PC-9 (cell line): ENCODE measurements around the gene SRC. TPM values are rescaled to one million over a fixed set of nuclear protein-coding genes. Genes with fewer than 3 reads are reported as not detected.

Source experiments
- BruUV-seq: library from RNA; stranded (reverse); fragments of 400-500 nt; replicated peaks from 2 replicates; lab custom pipeline; 2021; lab: Mats Ljungman, UMichigan
- CTCF ChIA-PET: fragments of 300-600 bp; sonication (Branson Sonifier 250); formaldehyde crosslinking; loops from one replicate; lab custom pipeline; 2022; ENCODE audit warnings: antibody characterized with exemption; lab: Charles Lee
- POLR2A ChIA-PET: fragments of 300-600 bp; sonication (Branson Sonifier 250); formaldehyde crosslinking; loops from one replicate; lab custom pipeline; 2022; ENCODE audit warnings: antibody characterized with exemption; ENCODE audit not compliant: unreplicated experiment; lab: Charles Lee
- DNase-seq, 2 experiments: peaks; one replicate each; pipeline versions ENCODE4 v3.0.0 to v3.0.0-alpha.2; 2015 to 2022; ENCODE audit warnings: mixed read lengths in 1 of 2
- H2AFZ ChIP-seq: fragments of 200-600 bp; sonication (generic); 2 replicates; pipeline ENCODE4 v1.8.1; 2017; ENCODE audit warnings: antibody characterized with exemption
- H3F3A ChIP-seq: fragments of 200-600 bp; sonication (generic); 2 replicates; pipeline ENCODE4 v1.8.1; 2017; ENCODE audit warnings: antibody characterized with exemption, mild to moderate bottlenecking, low read depth; ENCODE audit not compliant: insufficient read depth
- H3K27ac ChIP-seq: fragments of 200-600 bp; sonication (generic); 2 replicates; pipeline ENCODE4 v1.6.1; 2016; ENCODE audit warnings: mixed run types
- H3K27me3 ChIP-seq: fragments of 200-600 bp; sonication (generic); 2 replicates; pipeline ENCODE4 v1.6.1; 2016; ENCODE audit warnings: low read depth, mixed run types; ENCODE audit not compliant: insufficient read depth
- H3K36me3 ChIP-seq: fragments of 200-600 bp; sonication (generic); 2 replicates; pipeline ENCODE4 v1.6.1; 2016; ENCODE audit warnings: low read depth, mixed run types
- H3K4me1 ChIP-seq: fragments of 200-600 bp; sonication (generic); replicated peaks from 2 replicates; pipeline ENCODE4 v1.6.1; 2016; ENCODE audit warnings: mixed run types; ENCODE audit not compliant: insufficient read depth
- H3K4me2 ChIP-seq: fragments of 200-600 bp; sonication (generic); 2 replicates; pipeline ENCODE4 v1.6.1; 2017; ENCODE audit warnings: mixed run types
- H3K4me3 ChIP-seq: fragments of 200-600 bp; sonication (generic); 2 replicates; pipeline ENCODE4 v1.6.1; 2016; ENCODE audit warnings: mixed run types
- H3K79me2 ChIP-seq: fragments of 200-600 bp; sonication (generic); 2 replicates; pipeline ENCODE4 v1.6.1; 2017; ENCODE audit warnings: low read depth, mixed run types
- H3K9me2 ChIP-seq: fragments of 200-600 bp; sonication (generic); 2 replicates; pipeline ENCODE4 v1.8.1; 2017; ENCODE audit warnings: mild to moderate bottlenecking; ENCODE audit not compliant: insufficient read depth
- H3K9me3 ChIP-seq: fragments of 200-600 bp; sonication (generic); 2 replicates; pipeline ENCODE4 v1.8.1; 2016; ENCODE audit warnings: low read depth; ENCODE audit not compliant: insufficient read depth
- H4K20me1 ChIP-seq: fragments of 200-600 bp; sonication (generic); 2 replicates; pipeline ENCODE4 v1.8.1; 2017; ENCODE audit not compliant: insufficient read depth
- CTCF ChIP-seq: fragments of 200-600 bp; sonication (generic); conservative IDR thresholded peaks from 2 replicates; pipeline ENCODE4 v1.6.1; 2017; ENCODE audit warnings: mixed run types, antibody characterized with exemption, mild to moderate bottlenecking, moderate library complexity
- EZH2 ChIP-seq: fragments of 200-600 bp; sonication (generic); IDR thresholded peaks from 2 replicates; pipeline ENCODE4 v1.8.0; 2017; ENCODE audit warnings: antibody characterized with exemption, low read depth
- intact Hi-C: fragments of 100-400 bp; cut with micrococcal nuclease; formaldehyde crosslinking; loops from one replicate; pipeline ENCODE4 v1.10.0; 2022; ENCODE audit not compliant: unreplicated experiment
- total RNA-seq: library from RNA; stranded (reverse); gene quantifications from 2 replicates; pipeline ENCODE4 v1.2.3, GENCODE V29; 2021

Gene SRC
- total RNA-seq, 1 experiment from 2014 or later = 58.4 TPM

- Histone ChIP-seq H3K4me2 (no peak overlapping the region), H2AFZ (no peak overlapping the region), H3K79me2 (peaks cover 29% of the 10 kb centered on the region), H3F3A (no peaks in the 10 kb centered on the region; the same call in 1 of the 2 replicates), H3K27me3 (no peaks in the 10 kb centered on the region), H3K4me1 (no peaks in the 10 kb centered on the region), H3K27ac (no peak overlapping the region), H4K20me1 (no peaks in the 10 kb centered on the region; the same call in 1 of the 2 replicates), H3K9me3 (no peaks in the 10 kb centered on the region), H3K9me2 (no peaks in the 10 kb centered on the region), H3K4me3 (no peak overlapping the region), H3K36me3 (peaks cover 19% of the 10 kb centered on the region)
- no TSS peak for BruUV-seq
- CTCF ChIA-PET = no interaction called here
- POLR2A ChIA-PET = no interaction called here
- TF ChIP-seq EZH2 (no peak), CTCF (no peak)
- intact Hi-C loops = no loop called here
- no peak for DNase-seq
These were observed 44.8 kb upstream of the SRC start for GRCh38 chr20:37301120-37301519.

- Histone ChIP-seq H3K9me3 (no peaks in the 10 kb centered on the region), H3F3A (no peaks in the 10 kb centered on the region), H4K20me1 (no peaks in the 10 kb centered on the region; the same call in 1 of the 2 replicates), H3K79me2 (peaks cover 25% of the 10 kb centered on the region), H3K4me1 (no peaks in the 10 kb centered on the region), H3K36me3 (peaks cover 19% of the 10 kb centered on the region), H3K27me3 (no peaks in the 10 kb centered on the region), H3K27ac (no peak overlapping the region), H2AFZ (no peak overlapping the region), H3K4me2 (no peak overlapping the region), H3K9me2 (no peaks in the 10 kb centered on the region), H3K4me3 (no peak overlapping the region)
- no TSS peak for BruUV-seq
- ChIA-PET CTCF (no interaction called here), POLR2A (no interaction called here)
- intact Hi-C loops = no loop called here
- TF ChIP-seq CTCF (no peak), EZH2 (no peak)
- DNase-seq = no peak
These were observed 44.4 kb upstream of the SRC start for GRCh38 chr20:37301558-37301957.

GRCh38 chr20:37302981-37303380 is 43.0 kb upstream of the SRC start:
- no peaks in the 10 kb centered on the region for H3F3A ChIP-seq
- H3K27ac ChIP-seq = no peak overlapping the region
- no peaks in the 10 kb centered on the region; the same call in 1 of the 2 replicates for H4K20me1 ChIP-seq
- H2AFZ ChIP-seq = no peak overlapping the region
- BruUV-seq = no TSS peak
- H3K9me3 ChIP-seq = no peaks in the 10 kb centered on the region
- no peak overlapping the region for H3K4me2 ChIP-seq
- DNase-seq = no peak
- ChIA-PET POLR2A (no interaction called here), CTCF (no interaction called here)
- H3K27me3 ChIP-seq = no peaks in the 10 kb centered on the region
- H3K4me3 ChIP-seq = no peak overlapping the region
- TF ChIP-seq CTCF (no peak), EZH2 (no peak)
- H3K36me3 ChIP-seq = peaks cover 19% of the 10 kb centered on the region
- peaks cover 14% of the 10 kb centered on the region; the same call in 1 of the 2 replicates for H3K79me2 ChIP-seq
- intact Hi-C loops = no loop called here
- no peaks in the 10 kb centered on the region for H3K4me1 ChIP-seq
- no peaks in the 10 kb centered on the region for H3K9me2 ChIP-seq
